ENCODE data around the gene ADAMTS17.

GRCh38 chr15:100200287-100200880, 141.4 kb downstream of the ADAMTS17 start:
- TF ChIP-seq, protein P1, sequence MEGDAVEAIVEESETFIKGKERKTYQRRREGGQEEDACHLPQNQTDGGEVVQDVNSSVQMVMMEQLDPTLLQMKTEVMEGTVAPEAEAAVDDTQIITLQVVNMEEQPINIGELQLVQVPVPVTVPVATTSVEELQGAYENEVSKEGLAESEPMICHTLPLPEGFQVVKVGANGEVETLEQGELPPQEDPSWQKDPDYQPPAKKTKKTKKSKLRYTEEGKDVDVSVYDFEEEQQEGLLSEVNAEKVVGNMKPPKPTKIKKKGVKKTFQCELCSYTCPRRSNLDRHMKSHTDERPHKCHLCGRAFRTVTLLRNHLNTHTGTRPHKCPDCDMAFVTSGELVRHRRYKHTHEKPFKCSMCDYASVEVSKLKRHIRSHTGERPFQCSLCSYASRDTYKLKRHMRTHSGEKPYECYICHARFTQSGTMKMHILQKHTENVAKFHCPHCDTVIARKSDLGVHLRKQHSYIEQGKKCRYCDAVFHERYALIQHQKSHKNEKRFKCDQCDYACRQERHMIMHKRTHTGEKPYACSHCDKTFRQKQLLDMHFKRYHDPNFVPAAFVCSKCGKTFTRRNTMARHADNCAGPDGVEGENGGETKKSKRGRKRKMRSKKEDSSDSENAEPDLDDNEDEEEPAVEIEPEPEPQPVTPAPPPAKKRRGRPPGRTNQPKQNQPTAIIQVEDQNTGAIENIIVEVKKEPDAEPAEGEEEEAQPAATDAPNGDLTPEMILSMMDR (IDR thresholded peaks at IDR 0.05), result no peak
- TF ChIP-seq POLR2A (IDR thresholded peaks at IDR 0.05; ENCODE audit: low read length) (no peak), CEBPB (IDR thresholded peaks at IDR 0.05) (no peak), MAFK (IDR thresholded peaks at IDR 0.05; ENCODE audit: partially characterized antibody) (no peak), MAX (IDR thresholded peaks at IDR 0.05) (no peak), HDAC2 (IDR thresholded peaks at IDR 0.05) (no peak), MAZ (IDR thresholded peaks at IDR 0.05; ENCODE audit: borderline replicate concordance, low read depth, low read length) (no peak), RFX5 (IDR thresholded peaks at IDR 0.05) (no peak), CHD4 (IDR thresholded peaks at IDR 0.05; ENCODE audit: borderline replicate concordance) (no peak)
- TF ChIP-seq, protein P2, sequence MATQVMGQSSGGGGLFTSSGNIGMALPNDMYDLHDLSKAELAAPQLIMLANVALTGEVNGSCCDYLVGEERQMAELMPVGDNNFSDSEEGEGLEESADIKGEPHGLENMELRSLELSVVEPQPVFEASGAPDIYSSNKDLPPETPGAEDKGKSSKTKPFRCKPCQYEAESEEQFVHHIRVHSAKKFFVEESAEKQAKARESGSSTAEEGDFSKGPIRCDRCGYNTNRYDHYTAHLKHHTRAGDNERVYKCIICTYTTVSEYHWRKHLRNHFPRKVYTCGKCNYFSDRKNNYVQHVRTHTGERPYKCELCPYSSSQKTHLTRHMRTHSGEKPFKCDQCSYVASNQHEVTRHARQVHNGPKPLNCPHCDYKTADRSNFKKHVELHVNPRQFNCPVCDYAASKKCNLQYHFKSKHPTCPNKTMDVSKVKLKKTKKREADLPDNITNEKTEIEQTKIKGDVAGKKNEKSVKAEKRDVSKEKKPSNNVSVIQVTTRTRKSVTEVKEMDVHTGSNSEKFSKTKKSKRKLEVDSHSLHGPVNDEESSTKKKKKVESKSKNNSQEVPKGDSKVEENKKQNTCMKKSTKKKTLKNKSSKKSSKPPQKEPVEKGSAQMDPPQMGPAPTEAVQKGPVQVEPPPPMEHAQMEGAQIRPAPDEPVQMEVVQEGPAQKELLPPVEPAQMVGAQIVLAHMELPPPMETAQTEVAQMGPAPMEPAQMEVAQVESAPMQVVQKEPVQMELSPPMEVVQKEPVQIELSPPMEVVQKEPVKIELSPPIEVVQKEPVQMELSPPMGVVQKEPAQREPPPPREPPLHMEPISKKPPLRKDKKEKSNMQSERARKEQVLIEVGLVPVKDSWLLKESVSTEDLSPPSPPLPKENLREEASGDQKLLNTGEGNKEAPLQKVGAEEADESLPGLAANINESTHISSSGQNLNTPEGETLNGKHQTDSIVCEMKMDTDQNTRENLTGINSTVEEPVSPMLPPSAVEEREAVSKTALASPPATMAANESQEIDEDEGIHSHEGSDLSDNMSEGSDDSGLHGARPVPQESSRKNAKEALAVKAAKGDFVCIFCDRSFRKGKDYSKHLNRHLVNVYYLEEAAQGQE (IDR thresholded peaks at IDR 0.05), result no peak

All from A549 (cell line).